Measurements from ENCODE around the gene WFDC2.
A peak's percentile ranks its signal among the peaks of the same experiment; 100 is the strongest.

The WFDC2 gene

GRCh38 chr20:45469336-45470261 is at the start of gene WFDC2:
Gene WFDC2, plus strand, starts transcription at chr20:45469753. Its CDS starts 29 bp downstream, at chr20:45469782.
- no peak for TF ChIP-seq EZH2phosphoT487 (IDR thresholded peaks at IDR 0.05; ENCODE audit: low read length)
- no peak for TF ChIP-seq EZH2 (optimal IDR thresholded peaks at IDR 0.05; ENCODE audit: low read depth, low read length)
- TF ChIP-seq CTCF (IDR thresholded peaks at IDR 0.05; ENCODE audit: low read length): no peak
- peak within 1 kb of the TSS; percentile 69 for H3K4me3 ChIP-seq (ENCODE audit: low read length)
- no peaks in the 10 kb centered on the region for H4K20me1 ChIP-seq (ENCODE audit: insufficient read depth, low read length)
- no peaks in the 10 kb centered on the region for H3F3A ChIP-seq (ENCODE audit: insufficient read depth, low read length)
- no peaks in the 10 kb centered on the region for H3K9me3 ChIP-seq (replicated peaks; ENCODE audit: insufficient read depth, low read length)
- H3K79me2 ChIP-seq (ENCODE audit: low read length): no peaks in the 10 kb centered on the region
- no peaks in the 10 kb centered on the region for H3K4me1 ChIP-seq (ENCODE audit: low read length)
- no peaks in the 10 kb centered on the region for H3K36me3 ChIP-seq (replicated peaks; ENCODE audit: insufficient read depth, low read length)
- no peak within 1 kb of the TSS for H3K27ac ChIP-seq (ENCODE audit: low read length)
- H3K9ac ChIP-seq (ENCODE audit: low read length): peak within 1 kb of the TSS; percentile 51; the same call in 1 of the 2 replicates
- H3K4me2 ChIP-seq (ENCODE audit: low read depth, low read length): peak within 1 kb of the TSS; percentile 99
- H3K9me2 ChIP-seq (replicated peaks; ENCODE audit: insufficient read depth, low read length): no peaks in the 10 kb centered on the region
- no peak for DNase-seq
- no peaks in the 10 kb centered on the region for H3K27me3 ChIP-seq (replicated peaks; ENCODE audit: insufficient read depth, low read length)
- peak within 1 kb of the TSS; percentile 98 for H2AFZ ChIP-seq (ENCODE audit: low read length)

GRCh38 chr20:45420125-45420524 is 49.4 kb upstream of the WFDC2 start:
- Histone ChIP-seq H3K4me2 (ENCODE audit: low read depth, low read length) (no peak overlapping the region), H3K9ac (ENCODE audit: low read length) (no peak overlapping the region), H3K9me3 (replicated peaks; ENCODE audit: insufficient read depth, low read length) (no peaks in the 10 kb centered on the region), H4K20me1 (ENCODE audit: insufficient read depth, low read length) (no peaks in the 10 kb centered on the region), H3K4me3 (ENCODE audit: low read length) (no peak overlapping the region), H3K9me2 (replicated peaks; ENCODE audit: insufficient read depth, low read length) (no peaks in the 10 kb centered on the region), H3F3A (ENCODE audit: insufficient read depth, low read length) (no peaks in the 10 kb centered on the region), H2AFZ (ENCODE audit: low read length) (no peak overlapping the region), H3K4me1 (ENCODE audit: low read length) (peaks cover 14% of the 10 kb centered on the region), H3K27me3 (replicated peaks; ENCODE audit: insufficient read depth, low read length) (no peaks in the 10 kb centered on the region), H3K79me2 (ENCODE audit: low read length) (peaks cover 43% of the 10 kb centered on the region), H3K36me3 (replicated peaks; ENCODE audit: insufficient read depth, low read length) (0 out of 2 replicates have a peak, but pooled peaks cover 10% of the 10 kb centered on the region), H3K27ac (ENCODE audit: low read length) (no peak overlapping the region)
- TF ChIP-seq EZH2phosphoT487 (IDR thresholded peaks at IDR 0.05; ENCODE audit: low read length) (no peak), CTCF (IDR thresholded peaks at IDR 0.05; ENCODE audit: low read length) (no peak), EZH2 (optimal IDR thresholded peaks at IDR 0.05; ENCODE audit: low read depth, low read length) (no peak)
- no peak for DNase-seq

GRCh38 chr20:45423700-45424099 is 45.9 kb upstream of the WFDC2 start:
- Histone ChIP-seq H3K4me1 (ENCODE audit: low read length) (no peaks in the 10 kb centered on the region), H3K79me2 (ENCODE audit: low read length) (peaks cover 12% of the 10 kb centered on the region), H3K9me2 (replicated peaks; ENCODE audit: insufficient read depth, low read length) (no peaks in the 10 kb centered on the region), H3K9me3 (replicated peaks; ENCODE audit: insufficient read depth, low read length) (no peaks in the 10 kb centered on the region), H3K27me3 (replicated peaks; ENCODE audit: insufficient read depth, low read length) (no peaks in the 10 kb centered on the region), H3K36me3 (replicated peaks; ENCODE audit: insufficient read depth, low read length) (0 out of 2 replicates have a peak, but pooled peaks cover 10% of the 10 kb centered on the region), H3K4me2 (ENCODE audit: low read depth, low read length) (no peak overlapping the region), H3K4me3 (ENCODE audit: low read length) (no peak overlapping the region), H3K9ac (ENCODE audit: low read length) (no peak overlapping the region), H4K20me1 (ENCODE audit: insufficient read depth, low read length) (no peaks in the 10 kb centered on the region), H3F3A (ENCODE audit: insufficient read depth, low read length) (no peaks in the 10 kb centered on the region), H2AFZ (ENCODE audit: low read length) (no peak overlapping the region), H3K27ac (ENCODE audit: low read length) (no peak overlapping the region)
- TF ChIP-seq CTCF (IDR thresholded peaks at IDR 0.05; ENCODE audit: low read length) (no peak), EZH2 (optimal IDR thresholded peaks at IDR 0.05; ENCODE audit: low read depth, low read length) (no peak), EZH2phosphoT487 (IDR thresholded peaks at IDR 0.05; ENCODE audit: low read length) (no peak)
- no peak for DNase-seq

Measured in MM.1S (cell line).